Measurements from ENCODE around the gene CEP192. TPM values are rescaled to one million over a fixed set of nuclear protein-coding genes. Genes with fewer than 3 reads are reported as not detected.

Gene CEP192
- polyA plus RNA-seq, 1 donor (not counting 4 experiments of a cell fraction or from before 2014, with no cell fraction given): 16.6 TPM

- Histone ChIP-seq H2AFZ (ENCODE audit: control insufficient read depth, low read length) (peak overlapping the region; percentile 19), H4K20me1 (ENCODE audit: control insufficient read depth, extremely low read depth, insufficient read depth, low read length) (no peaks in the 10 kb centered on the region), H3K36me3 (ENCODE audit: control insufficient read depth in 2 of 2, extremely low read depth in 1 of 2, insufficient read depth in 2 of 2, low read length in 2 of 2) (no peaks in the 10 kb centered on the region), H3K9me1 (ENCODE audit: control insufficient read depth, extremely low read depth, insufficient read depth, low read length) (no peaks in the 10 kb centered on the region), H3K79me2 (ENCODE audit: control insufficient read depth, insufficient read depth, low read length) (no peaks in the 10 kb centered on the region), H3K4me1 (ENCODE audit: control insufficient read depth, extremely low read depth, insufficient read depth, low read length) (peaks cover 7% of the 10 kb centered on the region), H3K27ac (ENCODE audit: control insufficient read depth, insufficient read depth, low read length) (no peak overlapping the region), H3K27me3 (ENCODE audit: control insufficient read depth, extremely low read depth, insufficient read depth, low read length) (peaks cover 25% of the 10 kb centered on the region), H3K4me3 (ENCODE audit: control insufficient read depth in 2 of 3, extremely low read depth in 1 of 3, insufficient read depth in 2 of 3, low read depth in 1 of 3, low read length in 3 of 3) (peak overlapping the region; percentile 32 to 57 (median 52)), H3K9ac (ENCODE audit: control insufficient read depth, extremely low read depth, insufficient read depth, low read length) (peak overlapping the region; percentile 9), H3K4me2 (ENCODE audit: control insufficient read depth, extremely low read depth, insufficient read depth, low read depth, low read length) (peak overlapping the region; percentile 78), H3K9me3 (ENCODE audit: control insufficient read depth, low read depth, low read length) (no peaks in the 10 kb centered on the region)
- FAIRE-seq (no peak), DNase-seq (ENCODE audit: low read depth, low spot score) (no peak)
- TF ChIP-seq CTCF (optimal IDR thresholded peaks at IDR 0.05 in 1 of 3, IDR thresholded peaks at IDR 0.05 in 1 of 3, conservative IDR thresholded peaks at IDR 0.05 in 1 of 3; ENCODE audit: extremely low read depth in 1 of 3, insufficient read depth in 2 of 3, low read length in 3 of 3) (no peak), EZH2 (IDR thresholded peaks at IDR 0.05; ENCODE audit: low read length) (no peak)
- dilution Hi-C loops (cut with MboI; ENCODE audit: extremely low pct_ligation_motif_present, low sequenced_read_pairs): no loop called here
Measured at GRCh38 chr18:13136056-13136903, 145.1 kb downstream of the CEP192 start.

- Histone ChIP-seq H2AFZ (ENCODE audit: control insufficient read depth, low read length) (peak overlapping the region; percentile 60), H3K9ac (ENCODE audit: control insufficient read depth, extremely low read depth, insufficient read depth, low read length) (peak overlapping the region; percentile 33), H3K27ac (ENCODE audit: control insufficient read depth, insufficient read depth, low read length) (no peak overlapping the region), H4K20me1 (ENCODE audit: control insufficient read depth, extremely low read depth, insufficient read depth, low read length) (no peaks in the 10 kb centered on the region), H3K79me2 (ENCODE audit: control insufficient read depth, insufficient read depth, low read length) (no peaks in the 10 kb centered on the region), H3K4me2 (ENCODE audit: control insufficient read depth, extremely low read depth, insufficient read depth, low read depth, low read length) (peak overlapping the region; percentile 78), H3K4me3 (ENCODE audit: control insufficient read depth in 2 of 3, extremely low read depth in 1 of 3, insufficient read depth in 2 of 3, low read depth in 1 of 3, low read length in 3 of 3) (peak overlapping the region; percentile 32 to 57 (median 52)), H3K9me3 (ENCODE audit: control insufficient read depth, low read depth, low read length) (no peaks in the 10 kb centered on the region), H3K36me3 (ENCODE audit: control insufficient read depth in 2 of 2, extremely low read depth in 1 of 2, insufficient read depth in 2 of 2, low read length in 2 of 2) (no peaks in the 10 kb centered on the region), H3K4me1 (ENCODE audit: control insufficient read depth, extremely low read depth, insufficient read depth, low read length) (peaks cover 7% of the 10 kb centered on the region), H3K9me1 (ENCODE audit: control insufficient read depth, extremely low read depth, insufficient read depth, low read length) (no peaks in the 10 kb centered on the region), H3K27me3 (ENCODE audit: control insufficient read depth, extremely low read depth, insufficient read depth, low read length) (peaks cover 25% of the 10 kb centered on the region)
- dilution Hi-C loops (cut with MboI; ENCODE audit: extremely low pct_ligation_motif_present, low sequenced_read_pairs): no loop called here
- DNase-seq (ENCODE audit: low read depth, low spot score) (no peak), FAIRE-seq (no peak)
- no peak for TF ChIP-seq CTCF (optimal IDR thresholded peaks at IDR 0.05 in 1 of 3, IDR thresholded peaks at IDR 0.05 in 1 of 3, conservative IDR thresholded peaks at IDR 0.05 in 1 of 3; ENCODE audit: extremely low read depth in 1 of 3, insufficient read depth in 2 of 3, low read length in 3 of 3)
- TF ChIP-seq EZH2 (IDR thresholded peaks at IDR 0.05; ENCODE audit: low read length): peak; percentile 19
Measured at GRCh38 chr18:13136904-13137669, 145.9 kb downstream of the CEP192 start.

Data from keratinocyte (primary cell).